Stomach smooth muscle (tissue), 2 donors: ENCODE results near the gene RBMS3.

Experiments used
- H3K27ac ChIP-seq: one replicate; pipeline ENCODE4 v1.7.0; 2013; ENCODE audit warnings: mild to moderate bottlenecking, low read length, inconsistent platforms
- H3K27me3 ChIP-seq, 2 donors: one replicate each; pipeline ENCODE4 v1.7.0; 2013; ENCODE audit warnings: low read length in 2 of 2; ENCODE audit not compliant: insufficient read depth in 2 of 2, control insufficient read depth in 1 of 2
- H3K36me3 ChIP-seq, 2 donors: one replicate each; pipeline ENCODE4 v1.7.0; 2013; ENCODE audit warnings: low read length in 2 of 2; ENCODE audit not compliant: control insufficient read depth in 2 of 2, insufficient read depth in 2 of 2
- H3K4me1 ChIP-seq: one replicate; pipeline ENCODE4 v1.7.0; 2013; ENCODE audit warnings: low read length; ENCODE audit not compliant: control insufficient read depth, insufficient read depth
- H3K4me3 ChIP-seq, 2 donors: one replicate each; pipeline ENCODE4 v1.7.0; 2013; ENCODE audit warnings: low read length in 2 of 2
- H3K9ac ChIP-seq, 2 donors: one replicate each; pipeline ENCODE4 v1.7.0; 2013; ENCODE audit warnings: low read length in 2 of 2, mild to moderate bottlenecking in 1 of 2
- H3K9me3 ChIP-seq, 2 donors: one replicate each; pipeline ENCODE4 v1.7.0; 2013; ENCODE audit warnings: low read length in 2 of 2; ENCODE audit not compliant: control insufficient read depth in 2 of 2
- donor health status: healthy.
- donor health status: Pancreatic carcinoma.

The RBMS3 gene

GRCh38 chr3:29976871-29977270 lies 696.0 kb downstream of the RBMS3 start:
- no peak overlapping the region for H3K9ac ChIP-seq
- no peaks in the 10 kb centered on the region for H3K27me3 ChIP-seq
- no peaks in the 10 kb centered on the region for H3K36me3 ChIP-seq
- H3K4me1 ChIP-seq = no peaks in the 10 kb centered on the region
- no peak overlapping the region for H3K4me3 ChIP-seq
- no peaks in the 10 kb centered on the region for H3K9me3 ChIP-seq
- no peak overlapping the region for H3K27ac ChIP-seq

GRCh38 chr3:29977360-29977759 lies 696.5 kb downstream of the RBMS3 start:
- H3K4me3 ChIP-seq = no peak overlapping the region
- no peaks in the 10 kb centered on the region for H3K27me3 ChIP-seq
- no peak overlapping the region for H3K9ac ChIP-seq
- no peaks in the 10 kb centered on the region for H3K9me3 ChIP-seq
- no peak overlapping the region for H3K27ac ChIP-seq
- H3K36me3 ChIP-seq = no peaks in the 10 kb centered on the region
- H3K4me1 ChIP-seq = no peaks in the 10 kb centered on the region

GRCh38 chr3:29978036-29978435 lies 697.2 kb downstream of the RBMS3 start:
- Histone ChIP-seq H3K27me3 (no peaks in the 10 kb centered on the region), H3K9ac (no peak overlapping the region), H3K27ac (no peak overlapping the region), H3K36me3 (no peaks in the 10 kb centered on the region), H3K9me3 (no peaks in the 10 kb centered on the region), H3K4me1 (no peaks in the 10 kb centered on the region), H3K4me3 (no peak overlapping the region)

GRCh38 chr3:29991198-29991597 lies 710.3 kb downstream of the RBMS3 start:
- H3K27ac ChIP-seq = no peak overlapping the region
- H3K9me3 ChIP-seq = no peaks in the 10 kb centered on the region
- no peak overlapping the region for H3K4me3 ChIP-seq
- no peak overlapping the region for H3K9ac ChIP-seq
- peaks cover 3 to 9% of the 10 kb centered on the region in 2 donors for H3K36me3 ChIP-seq
- no peaks in the 10 kb centered on the region for H3K4me1 ChIP-seq
- H3K27me3 ChIP-seq = no peaks in the 10 kb centered on the region

GRCh38 chr3:30002797-30003196 lies 721.9 kb downstream of the RBMS3 start:
- no peak overlapping the region for H3K9ac ChIP-seq
- no peak overlapping the region for H3K4me3 ChIP-seq
- no peaks in the 10 kb centered on the region for H3K4me1 ChIP-seq
- no peaks in the 10 kb centered on the region for H3K27me3 ChIP-seq
- H3K27ac ChIP-seq = no peak overlapping the region
- H3K9me3 ChIP-seq = no peaks in the 10 kb centered on the region
- H3K36me3 ChIP-seq = no peaks in the 10 kb centered on the region

GRCh38 chr3:30003741-30004140 lies 722.9 kb downstream of the RBMS3 start:
- no peaks in the 10 kb centered on the region for H3K4me1 ChIP-seq
- H3K36me3 ChIP-seq = no peaks in the 10 kb centered on the region
- no peak overlapping the region for H3K9ac ChIP-seq
- H3K9me3 ChIP-seq = no peaks in the 10 kb centered on the region
- H3K4me3 ChIP-seq = no peak overlapping the region
- H3K27ac ChIP-seq = no peak overlapping the region
- no peaks in the 10 kb centered on the region for H3K27me3 ChIP-seq

GRCh38 chr3:30004481-30004880 lies 723.6 kb downstream of the RBMS3 start:
- no peaks in the 10 kb centered on the region for H3K27me3 ChIP-seq
- no peaks in the 10 kb centered on the region for H3K4me1 ChIP-seq
- H3K27ac ChIP-seq = no peak overlapping the region
- H3K36me3 ChIP-seq = no peaks in the 10 kb centered on the region
- H3K9me3 ChIP-seq = no peaks in the 10 kb centered on the region
- H3K4me3 ChIP-seq = no peak overlapping the region
- no peak overlapping the region for H3K9ac ChIP-seq

GRCh38 chr3:30006111-30006510 lies 725.2 kb downstream of the RBMS3 start:
- H3K36me3 ChIP-seq = no peaks in the 10 kb centered on the region
- H3K4me3 ChIP-seq = no peak overlapping the region
- no peaks in the 10 kb centered on the region for H3K27me3 ChIP-seq
- H3K4me1 ChIP-seq = no peaks in the 10 kb centered on the region
- H3K9me3 ChIP-seq = no peaks in the 10 kb centered on the region
- H3K27ac ChIP-seq = no peak overlapping the region
- H3K9ac ChIP-seq = no peak overlapping the region

- no peak overlapping the region for H3K27ac ChIP-seq
- no peaks in the 10 kb centered on the region for H3K4me1 ChIP-seq
- H3K9ac ChIP-seq = no peak overlapping the region
- H3K27me3 ChIP-seq = no peaks in the 10 kb centered on the region
- H3K9me3 ChIP-seq = peaks cover 0 to 3% of the 10 kb centered on the region in 2 donors
- H3K36me3 ChIP-seq = no peaks in the 10 kb centered on the region
- H3K4me3 ChIP-seq = no peak overlapping the region
Observed at GRCh38 chr3:30007668-30008067, 726.8 kb downstream of the RBMS3 start.

GRCh38 chr3:30011237-30011803 lies 730.4 kb downstream of the RBMS3 start:
- H3K4me3 ChIP-seq = no peak overlapping the region
- H3K36me3 ChIP-seq = no peaks in the 10 kb centered on the region
- H3K27me3 ChIP-seq = no peaks in the 10 kb centered on the region

GRCh38 chr3:30012941-30013543 lies 732.2 kb downstream of the RBMS3 start:
- H3K4me1 ChIP-seq = no peaks in the 10 kb centered on the region
- no peaks in the 10 kb centered on the region for H3K27me3 ChIP-seq
- no peak overlapping the region for H3K9ac ChIP-seq
- peaks cover 0 to 3% of the 10 kb centered on the region in 2 donors for H3K9me3 ChIP-seq
- no peak overlapping the region for H3K27ac ChIP-seq
- H3K4me3 ChIP-seq = no peak overlapping the region
- no peaks in the 10 kb centered on the region for H3K36me3 ChIP-seq

More at GRCh38 chr3:30011237-30011803, 730.4 kb downstream of the RBMS3 start:
- H3K9me3 ChIP-seq = peaks cover 0 to 3% of the 10 kb centered on the region in 2 donors
- no peaks in the 10 kb centered on the region for H3K4me1 ChIP-seq
- H3K27ac ChIP-seq = no peak overlapping the region
- H3K9ac ChIP-seq = no peak overlapping the region
